ENCODE measurements around the gene REEP1. TPM values are rescaled to one million over a fixed set of nuclear protein-coding genes. Genes with fewer than 3 reads are reported as not detected.
A peak's percentile ranks its signal among the peaks of the same experiment; 100 is the strongest.

REEP1 gene, protein sequence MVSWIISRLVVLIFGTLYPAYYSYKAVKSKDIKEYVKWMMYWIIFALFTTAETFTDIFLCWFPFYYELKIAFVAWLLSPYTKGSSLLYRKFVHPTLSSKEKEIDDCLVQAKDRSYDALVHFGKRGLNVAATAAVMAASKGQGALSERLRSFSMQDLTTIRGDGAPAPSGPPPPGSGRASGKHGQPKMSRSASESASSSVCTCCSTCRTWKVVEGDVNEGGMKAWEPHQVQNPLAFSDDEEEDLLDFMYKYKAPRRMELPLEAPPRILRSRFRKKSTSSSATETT
- 6.7 and 15.0 TPM in 2 replicates for total RNA-seq

GRCh38 chr2:86337244-86337835, at the start of gene REEP1:
REEP1 (minus strand) TSS chr2:86337626; CDS start chr2:86337510, 116 bp downstream.
- peak in 1 of 2 donors; percentile 42 for DNase-seq (ENCODE audit: low read depth in 2 of 2)

GRCh38 chr2:86383844-86384243, 46.4 kb upstream of the REEP1 start:
- DNase-seq (ENCODE audit: low read depth in 2 of 2) = peak; percentile 89 to 92

GRCh38 chr2:86382698-86383097, 45.3 kb upstream of the REEP1 start:
- no peak for DNase-seq (ENCODE audit: low read depth in 2 of 2)

- no peak for DNase-seq (ENCODE audit: low read depth in 2 of 2)
These were observed 44.7 kb upstream of the REEP1 start for GRCh38 chr2:86382108-86382507.

DNA sequence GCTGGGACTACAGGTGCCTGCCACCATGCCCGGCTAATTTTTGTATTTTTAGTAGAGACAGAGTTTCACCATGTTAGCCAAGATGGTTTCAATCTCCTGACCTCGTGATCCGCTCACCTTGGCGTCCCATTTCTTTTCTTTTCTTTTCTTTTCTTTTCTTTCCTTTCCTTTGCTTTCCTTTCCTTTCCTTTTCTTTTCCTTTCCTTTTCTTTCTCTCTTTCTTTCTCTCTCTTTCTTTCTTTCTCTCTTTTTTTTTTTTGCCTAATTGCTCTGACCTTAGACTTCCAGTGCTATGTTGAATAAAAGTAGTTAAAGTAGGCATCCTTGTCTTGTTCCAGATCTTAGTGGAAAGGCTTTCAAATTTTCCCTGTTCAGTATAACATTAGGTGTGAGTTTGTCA, 41.0 kb upstream of the REEP1 start:
- DNase-seq (ENCODE audit: low read depth in 2 of 2) = no peak

DNA sequence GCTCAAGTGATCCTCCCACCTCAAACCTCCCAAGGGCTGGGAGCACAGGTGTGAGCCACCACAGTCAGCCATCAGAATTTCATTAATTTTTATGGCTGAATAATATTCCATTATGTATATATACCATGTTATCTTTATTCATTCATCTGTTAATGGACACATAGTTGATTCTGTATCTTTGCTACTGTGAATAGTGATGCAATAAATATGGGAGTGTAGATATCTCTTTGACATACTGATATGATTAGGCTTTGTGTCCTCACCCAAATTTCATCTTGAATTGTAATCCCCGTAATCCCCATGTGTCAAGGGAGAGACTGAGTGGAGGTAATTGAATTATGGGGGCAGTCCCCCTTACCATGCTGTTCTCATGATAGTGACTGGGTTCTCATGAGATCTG, 38.2 kb upstream of the REEP1 start:
- no peak for DNase-seq (ENCODE audit: low read depth in 2 of 2)

DNA sequence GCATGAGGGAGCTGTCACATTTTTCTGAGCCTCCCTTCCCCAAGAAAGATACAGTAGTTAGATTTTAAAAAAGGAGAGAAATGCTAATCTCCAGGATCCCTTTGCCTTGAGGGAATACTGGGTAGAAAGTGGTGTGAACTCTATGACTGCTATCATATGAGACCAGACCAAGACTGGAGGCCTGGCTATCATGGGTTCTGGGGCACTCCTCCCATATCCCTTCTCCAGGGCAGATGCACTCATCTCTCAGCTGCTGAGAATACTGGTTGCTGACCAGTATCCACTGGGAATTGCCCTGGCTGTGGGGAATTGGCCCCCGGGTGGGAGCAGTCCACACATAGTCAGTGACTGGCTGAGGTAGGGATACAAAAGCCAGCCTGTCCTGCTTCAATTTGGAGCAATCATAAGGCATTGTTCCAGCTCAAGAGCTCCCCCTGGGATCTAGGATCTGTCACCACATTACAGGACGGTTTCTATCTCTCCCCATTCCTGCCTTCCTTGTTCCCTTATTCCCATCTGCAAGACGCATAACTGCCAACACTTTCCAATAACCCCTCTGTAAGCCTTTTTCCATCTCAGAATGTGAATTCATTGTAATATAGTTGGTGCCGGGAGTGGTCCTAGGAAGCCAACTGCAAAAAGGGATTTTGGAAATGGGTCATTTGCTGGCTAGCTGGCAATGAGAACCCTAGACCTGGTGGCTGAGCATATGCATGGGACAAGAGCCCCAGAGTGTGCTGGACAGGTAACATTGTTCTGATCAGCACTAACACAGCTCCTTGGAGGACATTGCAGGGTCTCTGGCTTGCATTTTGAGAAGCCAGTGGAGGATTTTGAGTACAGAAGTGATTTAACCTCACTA, 35.4 kb upstream of the REEP1 start:
- DNase-seq (ENCODE audit: low read depth in 2 of 2) = peak; percentile 57 to 59

DNA sequence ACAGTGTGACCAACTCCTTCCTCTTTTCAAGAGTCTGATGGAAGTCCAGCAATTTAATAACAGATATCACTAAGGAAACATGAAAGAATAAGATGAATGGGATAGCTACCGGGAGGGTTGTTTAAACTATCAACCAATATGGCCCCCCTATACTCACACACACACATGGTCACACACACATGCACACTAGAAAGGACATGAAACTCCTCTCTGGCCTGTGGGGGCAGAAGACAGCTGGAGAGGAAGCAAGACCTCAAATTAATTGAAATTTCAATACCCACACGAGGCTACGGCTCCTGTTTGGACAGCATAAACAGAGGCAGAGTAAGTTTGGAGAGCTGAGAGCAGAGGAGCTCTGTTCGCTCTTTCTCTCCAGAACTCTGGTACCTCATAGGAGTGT, 34.7 kb upstream of the REEP1 start:
- DNase-seq (ENCODE audit: low read depth in 2 of 2) = no peak

GRCh38 chr2:86371527-86371926, 34.1 kb upstream of the REEP1 start:
- no peak for DNase-seq (ENCODE audit: low read depth in 2 of 2)

GRCh38 chr2:86370579-86370978, 33.2 kb upstream of the REEP1 start:
- no peak for DNase-seq (ENCODE audit: low read depth in 2 of 2)

DNA sequence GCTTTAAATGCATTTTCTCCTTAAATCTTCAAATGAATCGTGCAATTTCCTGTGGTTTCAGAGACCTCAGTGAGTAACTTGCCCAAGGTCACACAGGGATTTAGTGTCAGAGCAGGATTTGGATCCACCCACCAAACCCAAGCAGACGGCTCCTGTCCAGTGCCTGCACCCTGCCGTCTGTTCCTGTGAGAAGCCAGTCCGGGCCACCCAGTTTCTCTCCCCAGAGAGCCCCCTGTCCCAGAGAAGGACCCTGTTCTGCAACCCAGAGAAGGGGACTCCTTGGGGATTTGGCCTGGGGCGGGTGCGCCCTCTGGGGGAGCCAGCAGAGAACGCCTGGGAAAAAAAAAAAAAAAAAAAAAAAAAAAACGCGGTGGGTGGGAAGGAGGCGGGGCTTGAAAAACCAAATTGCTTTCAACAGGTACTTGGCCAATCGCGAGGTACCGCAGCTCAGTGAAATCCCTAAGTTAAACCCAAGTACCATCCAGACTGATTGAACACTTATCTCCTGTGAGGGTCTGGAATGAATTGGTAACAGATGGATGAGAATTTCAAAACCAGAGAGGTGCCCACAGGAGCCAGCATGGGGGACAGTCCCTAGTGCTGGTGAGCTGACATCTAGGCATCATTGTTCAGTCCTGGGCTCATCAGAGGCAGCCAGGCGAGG, 30.9 kb upstream of the REEP1 start:
- DNase-seq (ENCODE audit: low read depth in 2 of 2) = peak; percentile 22 to 47

GRCh38 chr2:86367499-86367777, 30.0 kb upstream of the REEP1 start:
- no peak for DNase-seq (ENCODE audit: low read depth in 2 of 2)

- DNase-seq (ENCODE audit: low read depth in 2 of 2) = peak; percentile 54 to 65
These were observed 29.4 kb upstream of the REEP1 start for GRCh38 chr2:86366651-86367498.

DNA sequence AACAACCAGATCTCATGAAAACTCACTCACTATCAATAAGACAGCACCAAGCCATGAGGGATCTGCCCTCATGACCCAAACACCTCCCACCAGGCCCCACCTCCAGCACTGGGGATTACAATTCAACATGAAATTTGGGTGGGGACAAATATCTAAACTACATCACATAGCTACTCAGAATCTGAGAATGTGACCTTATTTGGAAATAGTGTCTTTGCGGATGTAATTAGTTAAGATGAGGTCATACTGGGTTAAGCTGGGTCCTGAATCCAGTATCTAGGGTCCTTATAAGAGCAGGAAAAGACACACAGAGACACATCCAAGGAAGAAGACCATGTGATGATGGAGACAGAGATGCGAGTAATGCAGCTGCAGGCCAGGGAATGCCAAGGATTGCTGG, 27.5 kb upstream of the REEP1 start:
- DNase-seq (ENCODE audit: low read depth in 2 of 2) = no peak

DNA sequence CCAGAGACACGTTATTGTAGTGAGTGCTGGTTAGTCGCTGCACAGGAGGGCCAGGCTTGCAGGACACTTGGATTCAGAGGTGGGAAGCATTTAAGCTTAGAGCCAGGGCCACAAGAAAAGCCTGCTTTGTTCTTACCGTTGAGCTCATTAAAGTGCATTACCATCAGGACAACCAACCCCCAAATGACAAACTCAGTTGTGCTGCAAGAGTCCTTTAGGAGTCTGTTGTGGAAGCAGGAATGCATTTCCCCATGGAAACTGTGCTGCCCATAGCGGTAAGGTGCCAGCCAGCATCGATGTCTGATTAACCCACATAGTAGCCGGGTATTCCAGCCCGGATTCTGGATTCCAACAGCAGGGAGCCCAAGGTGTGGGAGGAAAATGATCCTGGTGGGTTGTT, 23.4 kb upstream of the REEP1 start:
- no peak for DNase-seq (ENCODE audit: low read depth in 2 of 2)

- no peak for DNase-seq (ENCODE audit: low read depth in 2 of 2)
These were observed 21.5 kb upstream of the REEP1 start for GRCh38 chr2:86358957-86359356.

DNA sequence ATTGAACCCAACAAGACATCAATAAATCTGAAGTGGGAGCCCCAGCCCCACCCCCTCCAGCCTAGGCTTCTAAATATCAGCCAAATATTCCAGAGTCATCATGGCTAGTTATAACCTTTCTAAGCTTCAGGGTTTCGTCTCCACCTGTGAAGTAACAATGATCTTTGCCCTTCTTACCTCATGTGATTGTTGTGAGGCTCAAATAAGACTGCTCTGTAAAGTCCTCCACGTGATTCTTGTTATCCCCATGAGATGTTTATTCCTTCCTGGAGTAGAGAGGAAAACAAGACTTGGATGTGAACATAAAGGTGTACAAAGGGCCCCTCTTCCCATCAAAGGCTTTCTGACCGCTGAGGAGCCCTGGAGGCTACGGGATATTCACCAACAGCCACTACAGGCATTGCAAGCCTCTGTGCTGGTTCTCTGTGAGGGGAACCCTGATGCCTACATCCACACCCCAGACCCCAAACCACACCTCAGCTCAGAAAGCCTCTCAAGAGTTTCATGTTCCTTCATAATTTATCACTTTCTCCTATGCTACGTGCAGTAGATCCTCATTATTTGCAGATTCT, 20.1 kb upstream of the REEP1 start:
- no peak for DNase-seq (ENCODE audit: low read depth in 2 of 2)

DNA sequence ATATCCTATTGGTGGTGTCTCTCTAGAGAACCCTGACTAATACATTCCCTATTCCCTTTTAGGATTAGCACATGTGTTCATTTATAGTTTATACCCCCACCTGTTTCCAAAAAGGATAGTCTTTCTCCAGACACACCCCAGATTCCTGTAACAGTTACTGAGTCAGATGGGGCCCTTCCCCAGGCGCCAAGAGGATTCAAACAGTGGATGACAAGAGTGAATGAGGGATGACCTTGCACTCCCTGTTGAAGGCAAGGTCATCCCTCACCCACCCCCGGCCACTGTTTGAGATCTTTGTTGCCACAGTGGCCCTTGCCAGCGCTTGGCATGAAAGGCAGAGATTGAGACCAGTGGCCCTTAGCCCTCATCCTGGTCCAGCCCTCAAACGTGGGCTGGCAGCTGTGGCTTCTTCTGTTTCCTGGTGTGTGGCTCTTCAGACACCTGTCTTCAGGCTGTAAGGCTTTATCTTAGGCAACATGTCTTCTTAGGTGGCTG, 15.3 kb upstream of the REEP1 start:
- DNase-seq (ENCODE audit: low read depth in 2 of 2) = no peak

DNA sequence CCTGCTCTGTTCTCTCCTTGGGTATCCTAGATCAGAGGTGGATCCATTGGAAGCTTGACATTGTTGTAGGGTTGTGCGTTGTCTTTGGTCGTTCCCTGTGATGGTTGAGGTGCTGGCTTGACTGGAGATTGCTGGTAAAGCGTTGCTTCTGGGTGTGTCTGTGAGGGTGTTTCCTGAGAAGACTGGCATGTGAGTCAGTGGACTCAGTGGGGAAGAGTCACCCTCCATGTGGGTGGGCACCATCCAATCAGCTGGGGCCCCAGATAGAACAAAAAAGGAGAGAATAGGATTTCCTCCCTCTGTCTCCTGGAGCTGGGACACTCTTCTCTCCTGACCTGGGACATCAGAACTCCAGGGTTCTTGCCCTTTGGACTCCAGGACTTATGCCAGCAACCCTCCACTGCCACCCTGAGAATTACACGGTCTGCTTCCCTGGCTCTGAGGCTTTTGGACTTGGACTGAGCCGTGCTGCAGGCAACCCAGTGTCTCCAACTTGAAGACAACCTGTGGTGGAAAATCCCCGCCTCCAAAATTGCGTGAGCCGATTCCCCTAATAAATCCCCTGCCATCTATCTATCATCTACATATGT, 14.8 kb upstream of the REEP1 start:
- DNase-seq (ENCODE audit: low read depth in 2 of 2) = no peak

DNA sequence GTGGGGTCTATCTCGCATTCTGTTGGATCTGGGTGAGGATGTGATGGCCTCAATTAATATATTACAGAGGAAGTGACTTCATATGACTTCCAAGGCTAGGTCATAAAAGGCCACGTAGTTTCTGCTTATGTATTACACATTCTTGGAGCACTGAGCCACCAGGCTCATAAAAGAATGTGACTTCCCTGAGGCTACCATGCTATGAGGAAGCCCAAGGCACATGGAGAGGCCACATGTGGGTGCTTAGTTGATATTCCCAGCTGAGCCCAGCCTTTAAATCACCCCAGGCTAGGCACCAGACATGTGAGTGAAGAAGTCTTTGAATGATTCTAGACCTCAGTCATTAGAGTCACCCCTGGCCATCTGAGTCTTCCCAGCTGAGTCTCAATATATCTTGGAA, 13.3 kb upstream of the REEP1 start:
- DNase-seq (ENCODE audit: low read depth in 2 of 2) = no peak

Measured in dermis microvascular lymphatic vessel endothelial cell (primary cell).